A549 (cell line): ENCODE results near the gene TBX18. TPM values are rescaled to one million over a fixed set of nuclear protein-coding genes. Genes with fewer than 3 reads are reported as not detected.

ENCODE experiments used
- ATAC-seq, 2 experiments: fragments of 200-7000 bp in 1 of 2; fragments of >200 bp in 1 of 2; cut with Nextera tagmentation in 1 of 2; cut with Tn5 transposase in 1 of 2; 3 replicates each; pipeline versions ENCODE4 v1.8.0 to v1.9.1; 2018 to 2020; ENCODE audit warnings: mild to moderate bottlenecking in 1 of 2, moderate library complexity in 1 of 2
- CTCF ChIA-PET: fragments of 300-600 bp; sonication (Branson Sonifier 250); formaldehyde crosslinking; extraction: SDS; loops from one replicate; lab custom pipeline; 2021; ENCODE audit warnings: antibody characterized with exemption, inconsistent platforms; lab: Yijun Ruan, JAX
- POLR2A ChIA-PET: fragments of 350-600 bp; formaldehyde crosslinking; extraction: SDS; loops from one replicate; lab custom pipeline; 2021; ENCODE audit warnings: antibody characterized with exemption, inconsistent platforms; lab: Yijun Ruan, JAX
- DNase-seq, 2 experiments: peaks; one replicate each; pipeline versions ENCODE4 v3.0.0 to v3.0.0-alpha.2; 2011 to 2016; ENCODE audit warnings: low read depth in 1 of 2, low spot score in 1 of 2
- FAIRE-seq: peaks from 2 replicates; lab custom pipeline; 2011; peaks lifted over from hg19 to GRCh38; lab: Jason Lieb, UNC
- H3K27ac ChIP-seq, 2 experiments: fragments of >200 bp; sonication (Bioruptor Twin); formaldehyde crosslinking; 3 replicates each; pipeline ENCODE4 v1.5.1; 2016 to 2017
- H3K4me1 ChIP-seq: fragments of >200 bp; sonication (Bioruptor Twin); formaldehyde crosslinking; 3 replicates; pipeline ENCODE4 v1.6.1; 2016
- H3K4me2 ChIP-seq: fragments of >200 bp; sonication (Bioruptor Twin); formaldehyde crosslinking; 3 replicates; pipeline ENCODE4 v1.6.1; 2016
- H3K4me3 ChIP-seq: fragments of >200 bp; sonication (Bioruptor Twin); formaldehyde crosslinking; 3 replicates; pipeline ENCODE4 v1.5.1; 2016
- H3K9me3 ChIP-seq: fragments of >200 bp; sonication (Bioruptor Twin); formaldehyde crosslinking; 3 replicates; pipeline ENCODE4 v1.6.1; 2016
- CEBPB ChIP-seq, 2 experiments: fragments of >200 bp in 1 of 2; sonication (Bioruptor Twin) in 1 of 2; formaldehyde crosslinking in 1 of 2; IDR thresholded peaks; 2 replicates each; pipeline ENCODE4 v1.6.1; 2012 to 2016
- CHD4 ChIP-seq: fragments of 200-600 bp; sonication (generic); IDR thresholded peaks from 2 replicates; pipeline ENCODE4 v1.6.1; 2016; ENCODE audit warnings: antibody characterized with exemption, mild to moderate bottlenecking, borderline replicate concordance
- EHMT2 ChIP-seq: fragments of 200-600 bp; sonication (generic); IDR thresholded peaks from 2 replicates; pipeline ENCODE4 v1.6.1; 2016; ENCODE audit warnings: antibody characterized with exemption, low read depth, mild to moderate bottlenecking, moderate library complexity
- FOSB ChIP-seq: fragments of 250-450 bp; sonication (Bioruptor Pico); IDR thresholded peaks from 2 replicates; pipeline ENCODE4 v1.5.0; 2020; ENCODE audit warnings: mild to moderate bottlenecking, moderate library complexity
- FOSL2 ChIP-seq, 2 experiments: fragments of 450-650 bp in 1 of 2; fragments of >200 bp in 1 of 2; sonication (Bioruptor Twin) in 1 of 2; formaldehyde crosslinking; IDR thresholded peaks; 2 replicates each; pipeline versions ENCODE4 v1.5.0 to v1.6.1; 2016 to 2020; ENCODE audit warnings: mild to moderate bottlenecking in 1 of 2, moderate library complexity in 1 of 2
- FOXS1 ChIP-seq: fragments of 250-450 bp; sonication (Bioruptor Pico); IDR thresholded peaks from 2 replicates; pipeline ENCODE4 v1.5.0; 2020; ENCODE audit warnings: mild to moderate bottlenecking, moderate library complexity
- KDM5A ChIP-seq: fragments of 200-600 bp; sonication (generic); IDR thresholded peaks from 2 replicates; pipeline ENCODE4 v1.6.1; 2016; ENCODE audit warnings: antibody characterized with exemption, mild to moderate bottlenecking
- NR3C1 ChIP-seq: fragments of >200 bp; sonication (Bioruptor Twin); formaldehyde crosslinking; IDR thresholded peaks from 3 replicates; pipeline ENCODE4 v1.6.1; 2017
- POLR2A ChIP-seq: IDR thresholded peaks from 2 replicates; pipeline ENCODE4 v1.6.1; 2012; ENCODE audit warnings: mild to moderate bottlenecking, low read length
- POLR2AphosphoS2 ChIP-seq: conservative IDR thresholded peaks from 2 replicates; pipeline ENCODE4 v1.6.1; 2012; ENCODE audit warnings: low read length, improper control_type of control experiment, inconsistent platforms
- RNF2 ChIP-seq: fragments of 200-600 bp; sonication (generic); IDR thresholded peaks from 2 replicates; pipeline ENCODE4 v1.6.1; 2016; ENCODE audit warnings: low read depth, mild to moderate bottlenecking, antibody characterized with exemption, moderate library complexity, borderline replicate concordance
- TFCP2L1 ChIP-seq: fragments of 250-450 bp; sonication (Bioruptor Pico); IDR thresholded peaks from 2 replicates; pipeline ENCODE4 v1.5.0; 2021; ENCODE audit warnings: mild to moderate bottlenecking
- TP53 ChIP-seq: fragments of 250-450 bp; sonication (Bioruptor Pico); IDR thresholded peaks from 2 replicates; pipeline ENCODE4 v1.5.0; 2021; ENCODE audit warnings: mild to moderate bottlenecking, moderate library complexity
- WGBS: methylation state at CpG from one replicate; pipeline ENCODE4 v1.1.6; 2017; ENCODE audit errors: missing lambda C conversion rate; 5-methylcytosine and 5-hydroxymethylcytosine counted together
- polyA plus RNA-seq, 4 experiments: library from polyadenylated mRNA; depleted of rRNA in 3 of 4; stranded (reverse); fragments of >200 nt; fragmentation: RNase III in 1 of 4; extraction: RNeasy Plus Mini Kit Qiagen cat#74134 plus additional on column Dnase treatment in 1 of 4; gene quantifications; 2 replicates in 3 of 4; 3 replicates in 1 of 4; pipeline ENCODE4 v1.2.3, GENCODE V29; 2011 to 2017
- TF ChIP-seq, protein P1 (sequence below): fragments of 450-650 bp; IDR thresholded peaks from 2 replicates; pipeline ENCODE4 v1.6.1; 2014; ENCODE audit warnings: antibody characterized with exemption
- TF ChIP-seq, protein P2 (sequence below): IDR thresholded peaks from 2 replicates; pipeline ENCODE4 v1.6.1; 2012

Gene TBX18
- polyA plus RNA-seq, 2 of the 4 experiments (the other 2 are of a cell fraction) = 20.8 to 67.4 TPM

DNA sequence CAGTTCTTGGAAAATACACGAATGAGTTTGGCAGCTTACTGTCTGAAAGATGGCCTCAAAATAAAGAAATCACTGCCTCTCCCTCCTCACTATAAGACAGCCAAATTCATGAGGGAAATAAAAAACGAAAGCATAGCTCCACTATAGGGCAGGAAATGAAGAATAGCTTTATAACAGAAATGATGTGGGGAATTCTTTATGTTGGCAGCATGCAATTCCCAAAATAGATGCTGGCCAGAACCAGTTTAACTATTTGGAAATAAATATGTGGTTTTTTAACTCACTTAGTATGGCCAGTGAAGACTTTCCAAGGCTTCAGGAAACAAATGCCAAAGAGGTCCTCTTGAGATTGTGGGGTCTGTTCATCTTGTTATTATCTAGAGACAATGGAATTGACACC is 100.5 kb downstream of the TBX18 start:
- DNase-seq (no peak), ATAC-seq (no peak), FAIRE-seq (no peak)
- ChIA-PET POLR2A (no interaction called here), CTCF (no interaction called here)
- TF ChIP-seq CHD4 = no peak
- TF ChIP-seq, protein P1, sequence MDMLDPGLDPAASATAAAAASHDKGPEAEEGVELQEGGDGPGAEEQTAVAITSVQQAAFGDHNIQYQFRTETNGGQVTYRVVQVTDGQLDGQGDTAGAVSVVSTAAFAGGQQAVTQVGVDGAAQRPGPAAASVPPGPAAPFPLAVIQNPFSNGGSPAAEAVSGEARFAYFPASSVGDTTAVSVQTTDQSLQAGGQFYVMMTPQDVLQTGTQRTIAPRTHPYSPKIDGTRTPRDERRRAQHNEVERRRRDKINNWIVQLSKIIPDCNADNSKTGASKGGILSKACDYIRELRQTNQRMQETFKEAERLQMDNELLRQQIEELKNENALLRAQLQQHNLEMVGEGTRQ = no peak
- TF ChIP-seq FOSL2 (IDR thresholded peaks at IDR 0.05) = no peak
- no peak for TF ChIP-seq FOSL2 (CRISPR knock-in tag; IDR thresholded peaks at IDR 0.05)
- TF ChIP-seq KDM5A = no peak
- TF ChIP-seq, protein P2, sequence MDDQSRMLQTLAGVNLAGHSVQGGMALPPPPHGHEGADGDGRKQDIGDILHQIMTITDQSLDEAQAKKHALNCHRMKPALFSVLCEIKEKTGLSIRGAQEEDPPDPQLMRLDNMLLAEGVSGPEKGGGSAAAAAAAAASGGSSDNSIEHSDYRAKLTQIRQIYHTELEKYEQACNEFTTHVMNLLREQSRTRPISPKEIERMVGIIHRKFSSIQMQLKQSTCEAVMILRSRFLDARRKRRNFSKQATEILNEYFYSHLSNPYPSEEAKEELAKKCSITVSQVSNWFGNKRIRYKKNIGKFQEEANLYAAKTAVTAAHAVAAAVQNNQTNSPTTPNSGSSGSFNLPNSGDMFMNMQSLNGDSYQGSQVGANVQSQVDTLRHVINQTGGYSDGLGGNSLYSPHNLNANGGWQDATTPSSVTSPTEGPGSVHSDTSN = no peak
- no peak for TF ChIP-seq TFCP2L1 (CRISPR knock-in tag)
- TF ChIP-seq FOSB (CRISPR knock-in tag) = no peak
- no peak for TF ChIP-seq RNF2
- Histone ChIP-seq H3K27ac (no peak overlapping the region), H3K4me1 (no peaks in the 10 kb centered on the region), H3K9me3 (no peaks in the 10 kb centered on the region), H3K4me2 (no peak overlapping the region), H3K4me3 (no peak overlapping the region)
- 39% methylated on average over 2 of the region's 2 CpGs for WGBS

DNA sequence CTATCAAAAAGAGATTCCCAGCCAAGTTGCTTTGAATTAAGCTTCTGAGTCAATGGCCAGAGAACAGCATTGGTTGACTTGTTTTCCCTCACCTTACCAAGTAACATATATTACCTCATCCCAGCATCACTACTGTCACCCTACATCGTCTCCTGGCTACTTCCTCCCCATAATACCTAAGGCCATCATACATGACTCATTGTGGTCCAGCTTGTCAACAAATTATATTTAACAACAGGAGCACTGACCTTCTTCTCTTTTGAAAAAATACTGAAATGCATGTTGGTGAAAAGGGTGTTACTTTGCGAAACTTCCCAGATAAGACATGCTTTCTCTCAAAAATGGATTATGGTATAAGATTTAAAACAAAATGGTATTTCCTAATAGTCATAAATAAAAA is 106.9 kb downstream of the TBX18 start:
- POLR2A ChIA-PET = no interaction called here
- Histone ChIP-seq H3K27ac (no peak overlapping the region), H3K9me3 (no peaks in the 10 kb centered on the region), H3K4me2 (no peak overlapping the region), H3K4me1 (peaks cover 6% of the 10 kb centered on the region), H3K4me3 (no peak overlapping the region)
- ATAC-seq (no peak), DNase-seq (no peak), FAIRE-seq (no peak)
- no peak for TF ChIP-seq TP53 (CRISPR knock-in tag)
- CTCF ChIA-PET = interaction anchor here (0.6 kb wide), 1 partner anchor 218 kb away, joined by 3 read pairs; no protein-coding TSS in a partner anchor
- WGBS = 68% methylated on average over 2 of the region's 2 CpGs

DNA sequence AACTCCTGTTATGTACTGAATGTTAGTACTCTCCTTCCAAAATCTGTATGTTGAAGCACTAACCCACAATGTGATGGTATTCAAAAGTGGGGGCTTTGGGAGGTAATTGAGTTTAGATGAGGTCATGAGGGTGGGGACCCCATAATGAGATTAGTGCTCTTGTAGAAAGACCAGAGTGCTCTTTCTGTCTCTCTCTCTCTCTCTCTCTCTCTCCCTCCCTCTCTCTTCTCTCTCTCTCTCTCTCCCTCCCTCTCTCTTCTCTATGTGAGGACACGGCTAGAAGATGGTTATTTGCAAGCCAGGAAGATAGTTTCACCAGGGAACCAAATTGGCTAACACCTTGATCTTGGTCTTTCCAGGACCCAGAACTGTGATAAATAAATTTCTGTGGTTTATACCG is 107.4 kb downstream of the TBX18 start:
- H3K27ac ChIP-seq = no peak overlapping the region
- DNase-seq (no peak), ATAC-seq (no peak), FAIRE-seq (no peak)
- ChIA-PET POLR2A (no interaction called here), CTCF (no interaction called here)
- TF ChIP-seq POLR2A = no peak
- no peak for TF ChIP-seq CEBPB (IDR thresholded peaks at IDR 0.05)
- no peak for TF ChIP-seq POLR2AphosphoS2
- TF ChIP-seq EHMT2 = no peak
- no peak for TF ChIP-seq NR3C1
- no peak overlapping the region for H3K4me3 ChIP-seq
- H3K4me2 ChIP-seq = no peak overlapping the region
- no peaks in the 10 kb centered on the region for H3K9me3 ChIP-seq
- H3K4me1 ChIP-seq = peaks cover 11% of the 10 kb centered on the region
- 79% methylated on average over 2 of the region's 2 CpGs for WGBS

DNA sequence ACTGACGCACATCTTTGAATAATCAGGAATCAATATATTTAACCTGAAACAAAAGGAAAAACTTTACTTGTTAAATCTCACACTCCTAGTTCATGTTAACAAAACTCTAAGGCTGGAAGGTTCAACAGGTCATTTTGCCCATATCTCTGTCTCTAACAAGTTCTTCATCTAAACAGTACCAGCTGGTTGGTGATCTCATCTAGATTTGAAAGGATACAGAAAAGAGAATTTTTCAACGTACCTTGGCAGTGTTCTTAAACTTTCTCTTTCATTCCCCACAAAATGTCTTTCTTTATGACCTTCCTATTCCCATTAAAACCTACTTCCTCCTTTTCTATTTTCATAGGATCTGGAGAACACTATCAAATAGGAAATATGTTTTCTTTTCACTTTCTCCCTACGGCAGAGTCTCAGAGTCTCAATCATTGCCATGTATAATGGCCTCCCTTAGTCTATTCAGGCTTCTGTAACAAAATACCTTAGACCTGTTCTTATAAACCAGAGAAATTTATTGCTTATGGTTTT is 111.3 kb downstream of the TBX18 start:
- Histone ChIP-seq H3K27ac (0 out of 6 replicates have a peak overlapping the region, but pooled peaks of 1 of the 2 experiments have one; percentile 22), H3K4me1 (peaks cover 16% of the 10 kb centered on the region), H3K4me2 (no peak overlapping the region; the same call in 2 of the 3 replicates), H3K9me3 (no peaks in the 10 kb centered on the region), H3K4me3 (no peak overlapping the region)
- no peak for DNase-seq
- 86% methylated on average over 3 of the region's 3 CpGs for WGBS
- no peak for ATAC-seq
- no peak for FAIRE-seq
- POLR2A ChIA-PET = no interaction called here
- CTCF ChIA-PET = no interaction called here
- TF ChIP-seq TP53 (CRISPR knock-in tag) (no peak), FOXS1 (CRISPR knock-in tag) (no peak)
- TF ChIP-seq, protein P2 = no peak
